HG03469 (cell line): ENCODE measurements around the gene VKORC1L1.
"Not testable (repeated sequence)": the region's sequence is repeated elsewhere in the genome, so short reads cannot be mapped to it uniquely, and the experiment has no call there.

Experiments used
- ATAC-seq: cut with Tn5 transposase; IDR thresholded peaks from one replicate; pipeline ENCODE4 v1.9.1; 2021; ENCODE audit warnings: mild to moderate bottlenecking, moderate library complexity, moderate number of reproducible peaks; ENCODE audit not compliant: unreplicated experiment

The VKORC1L1 gene

GRCh38 chr7:65884983-65885382 lies 12.1 kb downstream of the VKORC1L1 start:
- not testable (repeated sequence) for ATAC-seq

GRCh38 chr7:65885533-65885932 lies 12.7 kb downstream of the VKORC1L1 start:
- ATAC-seq, result not testable (repeated sequence)

GRCh38 chr7:65888434-65889156 lies 15.7 kb downstream of the VKORC1L1 start:
- ATAC-seq, result not testable (repeated sequence)

GRCh38 chr7:65889722-65890121 lies 16.8 kb downstream of the VKORC1L1 start:
- ATAC-seq, result not testable (repeated sequence)

GRCh38 chr7:65892161-65892560 lies 19.3 kb downstream of the VKORC1L1 start:
- no peak for ATAC-seq

- ATAC-seq, result no peak
These were observed 20.0 kb downstream of the VKORC1L1 start for GRCh38 chr7:65892835-65893234.

GRCh38 chr7:65896279-65896870 lies 23.5 kb downstream of the VKORC1L1 start:
- ATAC-seq, result no peak

GRCh38 chr7:65897289-65897688 lies 24.4 kb downstream of the VKORC1L1 start:
- ATAC-seq, result not testable (repeated sequence)

- peak; percentile 44 for ATAC-seq
These were observed 26.0 kb downstream of the VKORC1L1 start for GRCh38 chr7:65898677-65899447.

GRCh38 chr7:65902306-65902705 lies 29.4 kb downstream of the VKORC1L1 start:
- no peak for ATAC-seq

- ATAC-seq, result no peak
These were observed 34.8 kb downstream of the VKORC1L1 start for GRCh38 chr7:65907501-65908198.

GRCh38 chr7:65910237-65910636 lies 37.4 kb downstream of the VKORC1L1 start:
- no peak for ATAC-seq

- ATAC-seq, result no peak
These were observed 39.4 kb downstream of the VKORC1L1 start for GRCh38 chr7:65912237-65912636.

GRCh38 chr7:65915921-65916657 lies 43.2 kb downstream of the VKORC1L1 start:
- no peak for ATAC-seq

GRCh38 chr7:65923316-65923715 lies 50.4 kb downstream of the VKORC1L1 start:
- no peak for ATAC-seq

- ATAC-seq, result no peak
These were observed 51.3 kb downstream of the VKORC1L1 start for GRCh38 chr7:65924193-65924592.

GRCh38 chr7:65925040-65925439 lies 52.2 kb downstream of the VKORC1L1 start:
- no peak for ATAC-seq

GRCh38 chr7:65926588-65926987 lies 53.7 kb downstream of the VKORC1L1 start:
- ATAC-seq, result no peak

GRCh38 chr7:65927489-65928448 lies 54.9 kb downstream of the VKORC1L1 start:
- ATAC-seq, result no peak
